Gastrocnemius medialis (tissue), 4 donors: ENCODE measurements around the gene STK35.

Source experiments
- POLR2A ChIP-seq, 2 donors: fragments of 450-650 bp; IDR thresholded peaks; one replicate each; pipeline ENCODE4 v1.6.1; 2017; ENCODE audit warnings: antibody characterized with exemption in 2 of 2, mild to moderate bottlenecking in 2 of 2, moderate library complexity in 2 of 2
- TF ChIP-seq, protein P1 (sequence below), 5 experiments: fragments of 450-650 bp in 3 of 5; fragments of 200-600 bp in 2 of 5; sonication (generic) in 2 of 5; IDR thresholded peaks in 4 of 5; conservative IDR thresholded peaks in 1 of 5; 1 replicate in 4 of 5; 2 replicates in 1 of 5; pipeline ENCODE4 v1.5.1; 2016 to 2019; ENCODE audit warnings: antibody characterized with exemption in 5 of 5, mild to moderate bottlenecking in 3 of 5, moderate library complexity in 3 of 5

- TF ChIP-seq, protein P1, sequence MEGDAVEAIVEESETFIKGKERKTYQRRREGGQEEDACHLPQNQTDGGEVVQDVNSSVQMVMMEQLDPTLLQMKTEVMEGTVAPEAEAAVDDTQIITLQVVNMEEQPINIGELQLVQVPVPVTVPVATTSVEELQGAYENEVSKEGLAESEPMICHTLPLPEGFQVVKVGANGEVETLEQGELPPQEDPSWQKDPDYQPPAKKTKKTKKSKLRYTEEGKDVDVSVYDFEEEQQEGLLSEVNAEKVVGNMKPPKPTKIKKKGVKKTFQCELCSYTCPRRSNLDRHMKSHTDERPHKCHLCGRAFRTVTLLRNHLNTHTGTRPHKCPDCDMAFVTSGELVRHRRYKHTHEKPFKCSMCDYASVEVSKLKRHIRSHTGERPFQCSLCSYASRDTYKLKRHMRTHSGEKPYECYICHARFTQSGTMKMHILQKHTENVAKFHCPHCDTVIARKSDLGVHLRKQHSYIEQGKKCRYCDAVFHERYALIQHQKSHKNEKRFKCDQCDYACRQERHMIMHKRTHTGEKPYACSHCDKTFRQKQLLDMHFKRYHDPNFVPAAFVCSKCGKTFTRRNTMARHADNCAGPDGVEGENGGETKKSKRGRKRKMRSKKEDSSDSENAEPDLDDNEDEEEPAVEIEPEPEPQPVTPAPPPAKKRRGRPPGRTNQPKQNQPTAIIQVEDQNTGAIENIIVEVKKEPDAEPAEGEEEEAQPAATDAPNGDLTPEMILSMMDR (IDR thresholded peaks at IDR 0.05 in 4 of 5, conservative IDR thresholded peaks at IDR 0.05 in 1 of 5) = no peak
- TF ChIP-seq POLR2A (IDR thresholded peaks at IDR 0.05) = no peak
These were observed 54.6 kb downstream of the STK35 start for GRCh38 chr20:2156224-2156623.
